ENCODE data around the gene PIP5K1A.

DNA sequence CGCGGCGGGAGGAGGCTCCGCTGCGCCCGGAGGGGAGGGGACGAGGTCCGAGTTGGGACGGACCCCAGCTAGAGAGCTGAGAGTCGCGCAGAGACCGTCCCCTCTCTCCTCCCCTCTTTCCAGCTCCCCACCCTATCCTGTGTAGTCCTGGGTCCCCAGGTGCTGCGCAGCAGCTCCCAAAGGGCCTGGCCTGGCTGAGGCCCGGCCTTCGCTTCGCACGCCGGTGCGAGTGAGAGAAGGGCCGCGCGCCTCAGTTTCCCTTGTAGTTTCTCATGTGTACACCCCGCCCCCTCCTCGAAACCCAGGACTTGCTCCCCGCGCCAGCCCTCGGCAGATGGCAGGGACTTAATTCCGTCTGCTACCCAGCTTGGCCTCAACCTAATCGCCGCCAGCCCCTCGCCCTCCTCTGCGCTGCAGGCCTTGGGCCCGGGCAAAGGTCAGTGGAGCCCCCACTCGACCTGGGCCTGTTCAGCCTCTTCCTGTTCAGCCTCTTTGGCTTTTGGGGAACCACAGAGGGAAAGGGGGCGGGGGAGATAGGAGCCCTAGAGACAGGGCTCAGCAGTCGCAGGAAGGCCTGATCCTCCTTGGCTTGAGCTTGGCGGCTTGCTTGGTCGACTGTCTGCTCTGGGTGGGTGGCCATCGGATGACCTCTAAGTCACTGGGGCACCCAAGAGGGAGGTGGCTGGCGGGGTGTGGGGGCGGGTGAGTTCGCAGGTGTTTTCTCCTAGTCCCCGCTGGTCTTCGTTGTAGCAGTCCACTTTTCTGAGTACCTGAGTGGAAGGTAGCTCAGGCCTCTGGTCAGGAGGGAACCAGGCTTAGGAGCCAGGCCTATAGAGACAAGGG is 84.8 kb downstream of the PIP5K1A start:
- TF ChIP-seq EZH2 (IDR thresholded peaks at IDR 0.05), result no peak
- no peak for TF ChIP-seq POLR2AphosphoS5 (IDR thresholded peaks at IDR 0.05; ENCODE audit: borderline replicate concordance, low read depth, low read length)
- TF ChIP-seq FOXP2 (optimal IDR thresholded peaks at IDR 0.05; ENCODE audit: control extremely low read depth, extremely low read length, insufficient read depth), result no peak

Data from SK-N-MC (cell line).